Measurements from ENCODE around the gene IFT81. TPM values are rescaled to one million over a fixed set of nuclear protein-coding genes. Genes with fewer than 3 reads are reported as not detected.
A peak's percentile ranks its signal among the peaks of the same experiment; 100 is the strongest.
"Not testable (repeated sequence)": the region's sequence is repeated elsewhere in the genome, so short reads cannot be mapped to it uniquely, and the experiment has no call there.

The IFT81 gene
- total RNA-seq, 4 donors from 2014 or later, result 6.8 to 12.6 (median 9.7) TPM

- no peak overlapping the region for H3K4me3 ChIP-seq (ENCODE audit: low read depth, poor library complexity, severe bottlenecking)
- TF ChIP-seq POLR2A (IDR thresholded peaks at IDR 0.05) (no peak), CTCF (IDR thresholded peaks at IDR 0.05) (no peak)
- intact Hi-C loops (cut with DNase I; ENCODE audit: low total_unique reads), result no loop called here
- peak in 1 of 2 donors; percentile 74 for DNase-seq (ENCODE audit: low spot score in 2 of 2)
- WGBS, 2 donors, result 87 to 88% methylated on average over 7 of the region's 7 CpGs
Observed at GRCh38 chr12:110249716-110250225, 125.6 kb downstream of the IFT81 start.

- DNase-seq (ENCODE audit: low spot score in 2 of 2), result no peak
- no peak overlapping the region for H3K4me3 ChIP-seq (ENCODE audit: low read depth, poor library complexity, severe bottlenecking)
- TF ChIP-seq POLR2A (IDR thresholded peaks at IDR 0.05) (no peak), CTCF (IDR thresholded peaks at IDR 0.05) (no peak)
- intact Hi-C loops (cut with DNase I; ENCODE audit: low total_unique reads), result no loop called here
- 79 to 87% methylated on average over 7 of the region's 7 CpGs for WGBS, 2 donors
Observed at GRCh38 chr12:110251381-110251780, 127.2 kb downstream of the IFT81 start.

GRCh38 chr12:110252716-110253115, 128.6 kb downstream of the IFT81 start:
- TF ChIP-seq POLR2A (IDR thresholded peaks at IDR 0.05) (no peak), CTCF (IDR thresholded peaks at IDR 0.05) (no peak)
- 91% methylated on average over 9 of the region's 9 CpGs for WGBS, 2 donors
- H3K4me3 ChIP-seq (ENCODE audit: low read depth, poor library complexity, severe bottlenecking), result no peak overlapping the region
- intact Hi-C loops (cut with DNase I; ENCODE audit: low total_unique reads), result no loop called here
- DNase-seq (ENCODE audit: low spot score in 2 of 2), result peak in 1 of 2 donors; percentile 82

GRCh38 chr12:110253176-110253575, 129.0 kb downstream of the IFT81 start:
- TF ChIP-seq POLR2A (IDR thresholded peaks at IDR 0.05), result no peak
- TF ChIP-seq CTCF (IDR thresholded peaks at IDR 0.05), result no peak
- H3K4me3 ChIP-seq (ENCODE audit: low read depth, poor library complexity, severe bottlenecking), result no peak overlapping the region
- intact Hi-C loops (cut with DNase I; ENCODE audit: low total_unique reads), result no loop called here
- 62 to 69% methylated on average over 9 of the region's 9 CpGs for WGBS, 2 donors
- peak in 1 of 2 donors; percentile 85 for DNase-seq (ENCODE audit: low spot score in 2 of 2)

GRCh38 chr12:110254971-110255540, 130.9 kb downstream of the IFT81 start:
- TF ChIP-seq CTCF (IDR thresholded peaks at IDR 0.05) (no peak), POLR2A (IDR thresholded peaks at IDR 0.05) (no peak)
- H3K4me3 ChIP-seq (ENCODE audit: low read depth, poor library complexity, severe bottlenecking), result no peak overlapping the region
- WGBS, 2 donors, result 95 to 97% methylated on average over 6 of the region's 6 CpGs
- intact Hi-C loops (cut with DNase I; ENCODE audit: low total_unique reads), result no loop called here
- DNase-seq (ENCODE audit: low spot score in 2 of 2), result peak in 1 of 2 donors; percentile 45

- 95 to 97% methylated on average over 11 of the region's 11 CpGs for WGBS, 2 donors
Observed at GRCh38 chr12:110255890-110256456, 131.8 kb downstream of the IFT81 start.

More at GRCh38 chr12:110255890-110256456, 131.8 kb downstream of the IFT81 start:
- H3K4me3 ChIP-seq (ENCODE audit: low read depth, poor library complexity, severe bottlenecking); intact Hi-C loops (cut with DNase I; ENCODE audit: low total_unique reads): not testable (repeated sequence)
- DNase-seq (ENCODE audit: low spot score in 2 of 2), result peak in 1 of 2 donors; percentile 10
